Lung (tissue), 12 donors: ENCODE data around the gene TMEM178B. TPM values are rescaled to one million over a fixed set of nuclear protein-coding genes. Genes with fewer than 3 reads are reported as not detected.

Source experiments
- ATAC-seq: fragments of 200-7000 bp; cut with Tn5 transposase; one replicate; pipeline ENCODE4 v1.9.1; 2020; ENCODE audit warnings: moderate number of reproducible peaks; ENCODE audit not compliant: insufficient read depth, low FRiP score
- DNase-seq, 3 donors: peaks; one replicate each; pipeline ENCODE4 v3.0.0-alpha.2; 2013 to 2017
- H3K27ac ChIP-seq, 2 donors: one replicate each; pipeline ENCODE4 v1.5.1; 2013; ENCODE audit warnings: mild to moderate bottlenecking in 2 of 2, moderate library complexity in 2 of 2, control low read depth in 1 of 2, inconsistent platforms in 1 of 2, low read depth in 1 of 2, low read length in 1 of 2
- H3K27me3 ChIP-seq, 3 donors: one replicate each; pipeline ENCODE4 v1.5.1; 2013; ENCODE audit warnings: low read length in 2 of 3; ENCODE audit not compliant: control insufficient read depth in 3 of 3, insufficient read depth in 3 of 3
- H3K36me3 ChIP-seq, 4 donors: one replicate each; pipeline ENCODE4 v1.5.1; 2013; ENCODE audit warnings: low read length in 4 of 4, mild to moderate bottlenecking in 1 of 4, moderate library complexity in 1 of 4; ENCODE audit not compliant: control insufficient read depth in 4 of 4, insufficient read depth in 4 of 4
- H3K4me1 ChIP-seq, 5 donors: one replicate each; pipeline ENCODE4 v1.5.1; 2013; ENCODE audit warnings: low read length in 5 of 5, mild to moderate bottlenecking in 2 of 5, moderate library complexity in 1 of 5; ENCODE audit not compliant: control insufficient read depth in 5 of 5, insufficient read depth in 5 of 5
- H3K4me3 ChIP-seq: one replicate; pipeline ENCODE4 v1.5.1; 2013; ENCODE audit warnings: mild to moderate bottlenecking, control low read depth, moderate library complexity
- H3K9ac ChIP-seq, 2 donors: one replicate each; pipeline ENCODE4 v1.5.1; 2013; ENCODE audit warnings: low read length in 2 of 2, control low read depth in 1 of 2; ENCODE audit not compliant: insufficient read depth in 1 of 2
- H3K9me3 ChIP-seq, 4 donors: one replicate each; pipeline ENCODE4 v1.5.1; 2013; ENCODE audit warnings: low read length in 3 of 4, mild to moderate bottlenecking in 1 of 4, moderate library complexity in 1 of 4; ENCODE audit not compliant: control insufficient read depth in 4 of 4, insufficient read depth in 3 of 4
- CTCF ChIP-seq: IDR thresholded peaks from 2 replicates; pipeline ENCODE4 v1.5.1; 2012; ENCODE audit warnings: mild to moderate bottlenecking; ENCODE audit errors: control extremely low read depth, extremely low read depth
- WGBS, 2 donors: extraction: QIAGEN DNeasy Blood & Tissue Kit; methylation state at CpG; one replicate each; pipeline ENCODE4 v1.1.7; 2013; 5-methylcytosine and 5-hydroxymethylcytosine counted together
- polyA plus RNA-seq, 2 donors: library from polyadenylated mRNA; stranded (reverse); fragments of 200-250 nt; gene quantifications; one replicate each; pipeline ENCODE4 v1.2.1, GENCODE V29; 2013
- total RNA-seq, 2 donors: library from RNA; depleted of rRNA in 1 of 2; stranded (reverse); fragments of >200 nt in 1 of 2; gene quantifications; one replicate each; pipeline ENCODE4 v1.2.1, GENCODE V29; 2014 to 2021
- donor health status: control.
- donor health status: control.
- donor health status: Bipolar disorder and iron deficiency.
- donor health status: healthy.
- donor health status: DM: yes; HTN: yes; CAD: no.

Gene TMEM178B
- total and polyA plus RNA-seq, 4 donors: 0.04 to 2.4 (median 0.48) TPM

GRCh38 chr7:141161550-141162535, 88.0 kb downstream of the TMEM178B start:
- no peak for ATAC-seq
- Histone ChIP-seq H3K9ac (no peak overlapping the region), H3K9me3 (peaks cover 0 to 2% (median 0%) of the 10 kb centered on the region in 4 donors), H3K27ac (no peak overlapping the region), H3K4me3 (no peak overlapping the region), H3K27me3 (no peaks in the 10 kb centered on the region), H3K4me1 (peaks cover 0 to 23% (median 11%) of the 10 kb centered on the region in 5 donors), H3K36me3 (no peaks in the 10 kb centered on the region)
- 85 to 88% methylated on average over 14 of the region's 14 CpGs for WGBS, 2 donors
- TF ChIP-seq CTCF: no peak
- DNase-seq: no peak

GRCh38 chr7:141165521-141165920, 91.7 kb downstream of the TMEM178B start:
- 33 to 43% methylated on average over 2 of the region's 2 CpGs for WGBS, 2 donors
- ATAC-seq (no peak), DNase-seq (peak in 2 of 3 donors; percentile 60 to 74)
- no peak overlapping the region for H3K9ac ChIP-seq
- peaks cover 0 to 2% (median 0%) of the 10 kb centered on the region in 3 donors for H3K27me3 ChIP-seq
- H3K4me1 ChIP-seq: peaks cover 0 to 30% (median 11%) of the 10 kb centered on the region in 5 donors
- no peak overlapping the region for H3K4me3 ChIP-seq
- TF ChIP-seq CTCF: no peak
- no peak overlapping the region for H3K27ac ChIP-seq
- H3K9me3 ChIP-seq: peaks cover 0 to 2% (median 0%) of the 10 kb centered on the region in 4 donors
- H3K36me3 ChIP-seq: no peaks in the 10 kb centered on the region

- no peak overlapping the region for H3K9ac ChIP-seq
- ATAC-seq (no peak), DNase-seq (peak; percentile 38 to 91 (median 81))
- no peak overlapping the region for H3K4me3 ChIP-seq
- H3K27me3 ChIP-seq: peaks cover 0 to 2% (median 0%) of the 10 kb centered on the region in 3 donors
- no peaks in the 10 kb centered on the region for H3K36me3 ChIP-seq
- WGBS, 2 donors: 80 to 91% methylated on average over 6 of the region's 6 CpGs
- peaks cover 0 to 30% (median 11%) of the 10 kb centered on the region in 5 donors for H3K4me1 ChIP-seq
- H3K27ac ChIP-seq: no peak overlapping the region
- peaks cover 0 to 4% (median 0%) of the 10 kb centered on the region in 4 donors for H3K9me3 ChIP-seq
- no peak for TF ChIP-seq CTCF
Measured at GRCh38 chr7:141166926-141167325, 93.1 kb downstream of the TMEM178B start.
